NOMO-1 (cell line): ENCODE measurements around the gene ZNF143.

Source experiments
- DNase-seq, 2 experiments: peaks; one replicate each; lab custom pipeline; 2025; ENCODE audit not compliant: unreplicated experiment in 2 of 2; lab: John Stamatoyannopoulos, UW

Gene ZNF143

GRCh38 chr11:9573052-9573774 is 112.4 kb downstream of the ZNF143 start, which contains the start of gene WEE1:
Gene WEE1 (plus strand): TSS chr11:9573670. CDS start chr11:9573934, 264 bp downstream.
- peak; percentile 95 to 99 for DNase-seq

GRCh38 chr11:9573775-9574621 is 113.2 kb downstream of the ZNF143 start:
- DNase-seq, result peak; percentile 57 to 79

DNA sequence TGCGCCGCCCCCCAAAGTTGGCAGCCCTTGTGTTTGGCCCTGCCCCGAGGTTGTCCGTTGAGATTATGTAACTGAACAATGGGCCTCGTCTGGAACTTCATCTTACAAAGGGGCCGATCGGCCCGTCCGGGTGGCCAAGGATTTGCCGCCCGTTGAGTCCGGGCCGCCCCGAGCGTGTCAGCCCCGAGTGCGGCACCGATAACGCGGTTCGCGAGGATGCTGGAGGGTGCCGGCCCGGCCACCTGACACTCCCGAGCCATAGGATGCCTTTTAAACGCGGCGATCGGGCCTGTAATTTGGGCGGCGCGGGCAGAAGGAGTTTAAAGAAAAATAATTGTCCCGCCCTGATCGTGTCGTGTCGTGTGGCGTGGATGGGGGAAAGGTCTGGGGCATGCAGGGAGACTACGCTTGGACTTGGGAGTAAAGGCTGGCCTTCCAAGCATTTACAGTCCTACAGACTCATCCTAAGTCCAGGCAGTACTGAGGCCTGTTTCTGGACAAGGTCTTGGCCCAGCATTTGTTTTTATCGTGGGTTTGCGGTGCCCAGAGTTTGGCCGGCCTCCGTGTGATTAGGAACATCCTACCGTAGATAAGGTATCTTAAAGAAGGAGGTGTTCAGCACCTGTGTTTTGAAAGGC is 113.9 kb downstream of the ZNF143 start:
- no peak for DNase-seq

DNA sequence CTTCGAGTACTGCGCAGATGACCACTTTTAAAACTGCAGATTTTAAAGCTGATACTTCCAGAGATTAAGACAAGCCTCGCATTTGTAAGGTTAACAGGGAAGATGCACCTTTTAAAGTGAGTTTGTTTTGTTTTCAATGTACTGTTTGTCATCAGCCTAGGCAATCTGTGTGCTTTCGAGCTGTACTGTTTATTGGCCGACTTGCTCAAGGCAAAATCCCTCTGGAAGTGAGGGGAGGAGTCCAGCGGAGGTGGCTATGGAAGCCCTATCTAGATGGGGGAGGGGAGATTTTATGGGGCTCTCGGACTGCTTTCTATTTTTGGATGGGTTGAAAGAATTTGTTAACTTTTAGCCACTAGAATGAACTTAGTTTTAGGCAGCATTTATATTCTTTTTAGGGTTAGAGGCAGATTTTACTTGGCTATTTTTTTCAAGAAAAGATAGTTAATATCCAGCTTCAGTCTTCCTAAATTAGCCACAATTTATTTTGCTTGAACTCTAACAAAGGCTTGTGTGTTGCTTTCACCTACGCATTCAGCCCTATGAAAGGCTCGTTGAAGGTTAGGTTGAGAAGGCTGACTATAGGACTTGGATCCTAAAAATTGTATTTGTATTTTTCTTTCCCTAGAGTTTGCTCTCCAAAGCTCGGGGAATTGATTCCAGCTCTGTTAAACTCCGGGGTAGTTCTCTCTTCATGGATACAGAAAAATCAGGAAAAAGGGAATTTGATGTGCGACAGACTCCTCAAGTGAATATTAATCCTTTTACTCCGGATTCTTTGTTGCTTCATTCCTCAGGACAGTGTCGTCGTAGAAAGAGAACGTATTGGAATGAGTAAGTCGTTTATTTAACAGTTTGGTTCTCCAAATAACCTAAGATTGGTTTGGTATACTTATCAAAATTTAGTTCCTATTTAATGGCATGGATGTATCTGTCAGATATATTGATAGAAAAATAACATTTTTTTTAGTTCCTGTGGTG is 114.7 kb downstream of the ZNF143 start:
- peak; percentile 11 to 23 for DNase-seq

DNA sequence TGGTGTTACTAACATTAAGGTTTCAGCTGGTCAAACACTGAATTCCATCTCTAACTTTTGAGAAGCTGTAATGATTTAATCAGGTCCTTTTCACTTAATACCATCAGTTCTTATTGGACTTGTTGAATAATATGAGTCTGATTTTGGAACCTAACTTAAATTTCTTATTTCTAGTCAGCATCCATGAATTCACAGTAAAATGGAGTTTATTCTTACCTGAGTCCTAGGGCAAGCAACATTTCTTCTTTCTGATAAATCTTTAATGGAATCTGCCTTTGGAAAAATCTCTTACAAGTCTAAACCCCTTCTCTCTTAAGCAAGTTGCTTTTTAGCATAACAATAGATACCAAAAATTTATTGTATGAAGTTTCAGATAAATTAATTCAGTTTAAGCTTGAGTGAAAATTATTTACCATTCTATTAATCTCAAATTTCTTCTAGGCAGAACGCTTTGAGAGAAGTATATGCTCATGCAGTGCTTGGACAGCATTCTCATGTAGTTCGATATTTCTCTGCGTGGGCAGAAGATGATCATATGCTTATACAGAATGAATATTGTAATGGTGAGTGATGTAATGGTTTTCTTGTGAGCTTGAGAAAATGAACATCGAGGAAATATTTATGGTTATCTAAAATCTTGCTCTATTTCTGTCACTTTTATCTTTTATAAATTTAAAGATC is 116.0 kb downstream of the ZNF143 start:
- DNase-seq, result no peak

- DNase-seq, result no peak
Observed at GRCh38 chr11:9577556-9577955, 116.7 kb downstream of the ZNF143 start.
